SH-SY5Y (cell line): ENCODE measurements around the gene SRSF6.

Source experiments
- GATA2 ChIP-seq: IDR thresholded peaks from 2 replicates; pipeline ENCODE4 v1.6.1; 2011; ENCODE audit warnings: mild to moderate bottlenecking, low read depth, low read length
- GATA3 ChIP-seq: IDR thresholded peaks from 2 replicates; pipeline ENCODE4 v1.6.1; 2011; ENCODE audit warnings: low read depth, mild to moderate bottlenecking, low read length, moderate library complexity

DNA sequence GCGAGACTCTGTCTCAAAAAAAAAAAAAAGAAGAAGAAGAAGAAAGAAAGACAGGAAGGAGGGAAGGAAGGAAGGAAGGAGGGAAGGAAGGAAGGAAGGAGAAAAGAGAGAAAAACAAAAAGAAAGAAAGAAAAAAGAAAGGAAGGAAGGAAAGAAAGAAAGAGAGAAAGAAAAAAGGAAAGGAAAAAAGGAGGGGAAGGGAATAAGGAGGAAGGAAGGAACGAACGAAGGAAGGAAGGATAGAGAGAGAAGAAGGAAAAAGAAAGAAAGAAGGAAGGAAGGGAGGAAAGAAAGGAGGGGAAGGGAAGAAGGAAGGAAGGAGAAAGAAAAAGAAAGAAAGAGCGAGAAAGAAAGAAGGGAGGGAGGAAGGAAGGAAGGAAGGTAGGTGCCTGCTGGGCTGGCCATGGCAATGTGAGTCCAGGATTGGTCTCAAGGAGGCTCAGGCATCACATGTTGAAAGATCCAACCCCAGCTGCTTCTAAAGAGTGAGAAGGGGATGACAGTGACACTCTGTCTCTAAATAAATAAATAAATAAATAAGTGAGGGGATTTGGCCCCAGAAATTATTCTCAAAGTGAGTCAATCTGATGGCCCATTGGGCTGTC is 24.3 kb upstream of the SRSF6 start:
- TF ChIP-seq GATA3 (no peak), GATA2 (no peak)
